Neural progenitor cell (in vitro differentiated cells): ENCODE data around the gene TBCD.

ENCODE experiments used
- CTCF ChIP-seq: fragments of 200-600 bp; sonication (generic); IDR thresholded peaks from 2 replicates; pipeline ENCODE4 v1.5.1; 2017; ENCODE audit warnings: antibody characterized with exemption, mild to moderate bottlenecking
- EZH2 ChIP-seq: fragments of 200-600 bp; sonication (generic); IDR thresholded peaks from 2 replicates; pipeline ENCODE4 v1.6.1; 2017; ENCODE audit warnings: antibody characterized with exemption, mild to moderate bottlenecking, moderate library complexity
- EZH2phosphoT487 ChIP-seq: fragments of 200-600 bp; sonication (generic); IDR thresholded peaks from 2 replicates; pipeline ENCODE4 v1.6.1; 2017; ENCODE audit warnings: antibody characterized with exemption

- TF ChIP-seq CTCF (no peak), EZH2 (no peak), EZH2phosphoT487 (no peak)
Observed at GRCh38 chr17:82884341-82884969, 132.6 kb downstream of the TBCD start.
